Activated CD4-positive, alpha-beta T cell treated with anti-CD3 and anti-CD28 coated beads, Interleukin-2, amount 50 U/mL, for 1 hour (primary cell): Measurements from ENCODE around the gene ADGRF5.

Experiments
- DNase-seq: peaks from one replicate; pipeline ENCODE4 v3.0.0-alpha.2; 2020

The ADGRF5 gene

DNA sequence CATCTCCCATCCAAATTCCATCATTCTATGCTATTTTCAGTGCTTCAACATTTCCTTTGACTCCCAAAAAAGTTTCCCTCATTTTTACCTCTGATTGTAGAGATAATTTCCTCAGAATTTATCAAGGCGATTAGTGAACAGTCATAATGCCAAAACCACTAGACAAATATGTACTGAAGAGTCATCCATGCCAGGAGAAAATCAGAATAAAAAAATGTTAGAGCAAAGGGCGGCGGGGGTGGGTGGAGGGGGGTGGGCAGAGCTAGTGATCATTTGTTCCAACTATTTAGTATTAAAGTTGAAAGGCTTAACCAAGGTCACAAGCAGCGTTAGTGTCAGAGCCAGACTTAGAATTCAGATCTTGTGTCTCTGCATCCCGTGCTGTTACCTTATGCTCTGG lies 5.3 kb upstream of the ADGRF5 start:
- no peak for DNase-seq

DNA sequence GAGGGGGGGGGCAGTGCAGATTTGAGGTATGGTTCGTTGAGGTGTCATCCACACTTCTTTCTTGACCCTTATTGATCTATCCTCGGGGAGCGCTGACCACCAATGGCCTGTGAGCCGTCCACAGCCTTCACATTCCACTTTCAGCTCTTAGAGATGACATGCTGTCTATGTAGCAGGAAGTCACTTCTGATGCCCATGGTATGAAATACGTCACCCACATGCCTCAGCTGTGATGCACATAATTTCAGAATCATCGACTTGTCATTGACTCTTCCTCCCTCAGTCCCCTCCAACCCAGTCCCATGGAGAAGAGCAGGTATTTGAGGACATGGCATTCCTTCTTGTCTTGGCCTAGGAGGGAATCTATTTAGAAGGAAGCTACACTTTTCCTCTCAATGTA lies 4.7 kb upstream of the ADGRF5 start:
- no peak for DNase-seq

DNA sequence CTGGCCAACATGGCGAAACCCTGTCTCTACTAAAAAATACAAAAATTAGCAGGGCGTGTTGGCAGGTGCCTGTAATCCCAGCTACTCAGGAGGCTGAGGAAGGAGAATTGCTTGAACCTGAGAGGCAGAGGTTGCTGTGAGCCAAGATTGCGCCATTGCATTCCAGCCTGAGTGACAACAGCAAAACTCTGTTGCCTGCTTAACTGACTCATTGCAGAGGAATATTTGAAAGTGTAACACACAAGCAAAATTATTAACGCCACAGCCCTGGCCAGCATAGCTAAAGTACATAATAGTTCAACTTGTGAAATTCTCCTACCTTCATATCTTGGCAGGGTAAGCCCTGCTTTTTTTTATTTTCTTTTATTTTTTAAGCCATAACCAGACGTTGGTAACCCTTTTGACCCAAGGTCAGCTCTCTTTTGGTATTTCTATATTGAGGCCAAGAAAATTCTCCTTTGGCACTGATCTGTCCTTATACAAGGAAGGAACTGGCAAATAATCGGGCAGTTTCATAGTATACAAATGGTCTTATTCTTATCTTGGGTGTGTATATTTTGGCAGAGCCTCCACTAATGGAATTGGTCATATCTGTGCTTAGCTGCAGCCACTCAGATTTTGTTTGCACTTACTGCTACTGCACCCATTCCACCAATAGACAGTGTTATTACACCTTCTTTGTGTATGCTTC lies 4.0 kb upstream of the ADGRF5 start:
- DNase-seq: no peak

DNA sequence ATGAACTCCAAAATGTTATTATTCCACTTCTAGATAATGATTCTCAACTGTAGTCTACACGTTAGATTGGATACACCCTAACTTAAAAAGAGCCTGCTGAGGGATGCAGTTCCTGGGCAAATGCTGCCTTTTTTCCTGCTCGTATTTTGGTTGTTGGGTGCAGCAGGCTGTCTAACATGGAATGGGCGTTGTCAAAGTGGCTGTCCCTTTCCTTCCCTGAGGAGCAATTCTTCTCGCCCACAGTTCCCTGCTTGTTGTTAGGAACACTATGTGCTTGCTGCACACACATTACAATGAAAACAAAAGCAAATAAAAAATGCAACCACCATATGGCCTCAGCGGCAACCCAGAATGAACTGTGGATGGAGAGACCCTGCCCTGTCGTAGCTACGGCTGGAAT lies 1.7 kb upstream of the ADGRF5 start:
- no peak for DNase-seq

DNA sequence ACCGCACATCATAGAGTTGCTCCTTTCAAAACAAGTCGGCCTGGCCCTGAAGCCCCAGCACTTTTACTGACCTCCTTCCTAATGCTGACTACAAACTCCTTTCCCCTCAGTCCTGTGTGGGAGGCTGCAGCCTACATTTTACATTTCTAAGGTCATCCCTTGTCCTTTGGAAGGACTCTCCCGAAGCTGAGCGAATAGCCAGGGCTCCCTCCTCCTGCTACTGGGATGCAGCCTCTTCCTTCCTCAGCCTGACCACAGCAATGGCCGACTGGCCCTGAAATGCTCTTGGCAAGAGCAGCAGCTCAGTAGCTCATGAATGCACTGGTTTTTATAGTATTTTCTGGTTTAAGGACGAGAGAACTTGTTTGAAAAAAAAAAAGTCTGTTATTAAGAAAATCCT lies 679 bp downstream of the ADGRF5 start:
- DNase-seq: no peak

DNA sequence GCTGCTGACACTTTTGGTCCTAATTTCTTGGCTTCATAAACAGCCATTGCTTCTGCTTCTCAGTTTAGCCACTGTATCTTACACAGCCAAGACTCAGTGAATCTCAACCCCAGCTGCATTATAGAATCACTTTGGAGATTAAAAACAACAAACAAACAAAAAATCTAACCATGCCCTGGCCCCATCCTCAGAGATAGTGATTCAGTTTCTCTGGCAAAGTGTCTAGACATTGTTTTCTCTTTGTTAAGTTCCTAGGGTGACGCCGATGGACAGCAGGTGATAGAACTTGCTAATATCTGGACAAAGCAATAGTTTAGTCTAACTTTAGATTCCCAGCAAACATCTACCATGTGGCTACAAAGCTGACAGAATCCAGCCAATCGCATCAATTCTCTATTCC lies 2.9 kb downstream of the ADGRF5 start:
- DNase-seq: no peak

DNA sequence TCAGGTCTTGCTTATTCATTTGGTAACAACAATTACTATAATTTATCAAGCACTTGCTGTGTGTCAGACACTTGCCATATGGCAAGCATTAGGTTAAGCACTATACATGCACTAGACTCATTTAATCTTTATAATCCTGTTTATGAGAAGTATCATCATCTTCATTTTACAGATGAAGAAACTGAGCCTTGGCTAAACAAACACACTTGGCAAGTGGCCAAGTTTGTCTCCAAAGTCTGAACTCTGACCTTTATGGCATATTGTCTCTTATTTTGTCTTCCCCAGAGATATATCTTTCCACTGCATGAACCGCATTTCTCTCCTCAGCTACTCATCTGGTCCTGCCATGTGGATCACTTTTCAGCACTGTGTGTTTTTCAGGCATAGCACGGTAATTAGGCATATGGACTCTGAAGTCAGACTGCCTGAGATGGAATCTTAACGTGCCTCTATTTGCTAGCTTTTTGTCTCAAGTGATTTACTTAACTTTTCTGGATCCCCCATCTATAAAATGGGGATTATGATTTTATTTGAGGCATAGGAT lies 4.7 kb downstream of the ADGRF5 start:
- no peak for DNase-seq

DNA sequence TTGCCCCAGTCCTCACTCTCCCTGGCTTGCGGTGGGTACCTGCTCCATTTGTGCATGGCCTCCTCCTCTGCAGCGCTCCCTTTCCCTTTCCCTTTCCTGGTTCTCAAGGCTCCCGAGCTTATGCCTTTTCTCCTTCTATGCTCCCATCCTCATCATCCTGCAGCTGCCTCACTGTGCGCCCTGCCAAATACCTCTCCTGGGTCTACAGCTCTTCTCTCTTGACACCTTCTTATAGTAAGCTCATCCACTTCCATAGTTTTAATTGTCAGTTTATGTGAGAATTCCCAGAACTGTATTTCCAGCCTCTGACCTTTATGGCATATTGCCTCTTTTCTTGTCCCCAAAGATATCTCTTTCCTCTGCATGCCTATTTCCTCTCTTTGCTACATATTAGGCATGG lies 5.9 kb downstream of the ADGRF5 start:
- no peak for DNase-seq

DNA sequence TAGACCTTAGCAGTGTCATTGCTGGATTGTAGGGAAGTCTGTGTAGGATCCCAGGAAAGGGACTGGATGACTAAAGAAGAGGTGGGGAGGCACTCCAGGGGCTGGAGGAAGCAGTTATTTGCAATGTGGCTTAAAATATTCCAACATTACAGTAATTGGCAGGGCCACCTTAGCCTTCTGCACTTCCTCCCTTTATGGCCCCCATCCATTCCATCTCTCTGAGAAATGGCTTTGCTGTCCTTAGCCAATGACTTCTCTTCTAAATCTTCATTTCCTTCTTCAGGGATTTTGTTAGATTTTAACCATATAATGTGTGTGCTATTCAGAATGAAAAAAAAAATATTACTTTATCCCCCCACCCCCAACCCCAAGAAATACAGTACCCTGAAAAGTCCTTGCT lies 6.4 kb downstream of the ADGRF5 start:
- no peak for DNase-seq

DNA sequence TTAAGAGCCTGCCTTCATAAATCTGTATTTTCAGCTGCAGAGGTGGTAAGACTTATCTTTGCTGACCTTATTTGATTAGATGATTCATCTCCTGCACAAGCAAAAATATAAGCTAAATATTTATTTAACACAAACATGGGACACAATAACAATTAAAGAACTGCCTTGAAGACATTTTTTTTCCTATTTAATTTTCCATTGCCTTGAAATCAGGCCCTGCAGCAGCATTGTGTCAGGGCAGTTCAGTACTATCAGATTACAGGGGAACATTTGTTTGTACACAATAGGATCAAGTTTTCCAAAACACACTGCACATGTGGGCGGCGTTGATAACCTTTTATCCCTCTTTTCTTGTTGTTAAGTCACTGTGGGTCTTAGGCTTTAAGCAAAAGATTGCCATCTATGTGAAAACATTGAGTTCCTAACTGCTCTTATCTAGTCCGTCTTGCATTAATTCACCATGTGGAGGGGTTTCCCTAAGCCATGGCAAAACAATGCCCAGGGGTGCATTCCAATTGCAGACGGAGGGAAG lies 7.4 kb downstream of the ADGRF5 start:
- DNase-seq: no peak

DNA sequence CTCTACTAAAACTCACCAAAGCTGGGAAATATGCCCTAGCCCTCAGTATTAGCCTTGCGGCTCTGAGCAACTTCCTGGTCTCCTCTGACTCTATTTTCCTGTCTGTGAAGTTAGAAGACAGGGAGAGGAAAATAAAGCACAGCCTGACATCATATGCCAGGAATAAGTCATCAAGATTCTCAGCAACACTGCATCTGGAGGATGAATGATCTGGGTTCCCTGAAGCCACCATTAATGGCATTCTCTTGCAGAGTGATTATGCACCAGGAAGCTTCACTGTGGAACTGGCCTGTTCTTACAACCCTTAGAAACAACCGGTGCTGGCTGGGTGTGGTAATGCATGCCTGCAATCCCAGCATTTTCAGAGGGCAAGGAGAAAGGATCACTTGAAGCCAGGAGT lies 12.4 kb downstream of the ADGRF5 start:
- no peak for DNase-seq

DNA sequence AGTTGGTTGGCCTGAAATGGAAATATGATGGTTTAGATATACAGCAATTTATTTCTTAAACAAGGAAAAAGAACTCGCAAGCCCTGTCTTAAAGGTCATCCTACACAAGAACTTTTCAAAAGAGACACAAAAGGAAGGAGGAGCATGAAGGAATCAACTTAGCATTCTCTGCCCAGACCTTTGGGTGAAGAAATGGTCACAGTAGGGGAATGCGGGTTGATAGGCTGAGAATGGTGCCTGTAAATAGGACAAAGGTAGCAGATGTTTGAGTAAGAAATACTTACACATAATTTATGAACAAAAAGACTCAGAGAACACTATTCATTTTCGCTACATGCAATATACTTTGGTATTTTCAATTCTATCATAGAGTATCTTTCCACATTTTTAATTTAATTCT lies 15.0 kb downstream of the ADGRF5 start:
- no peak for DNase-seq

DNA sequence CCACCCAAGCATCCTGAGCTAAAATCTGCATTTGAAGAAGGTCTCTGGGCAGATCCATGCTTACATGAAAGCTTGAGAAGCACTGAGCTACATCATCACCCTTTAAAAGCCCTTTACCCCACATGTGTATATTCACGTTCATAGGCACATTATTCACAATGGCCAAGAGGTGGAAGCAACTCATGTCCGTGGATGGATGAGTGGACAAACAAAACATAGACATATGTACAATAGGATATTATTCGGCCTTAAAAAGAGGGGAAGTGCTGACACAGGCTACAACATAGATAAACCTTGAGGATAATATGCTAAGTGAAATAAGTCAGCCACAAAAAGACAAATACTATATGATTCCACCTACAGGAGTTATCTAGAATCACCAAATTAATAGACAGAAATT lies 17.6 kb downstream of the ADGRF5 start:
- no peak for DNase-seq

DNA sequence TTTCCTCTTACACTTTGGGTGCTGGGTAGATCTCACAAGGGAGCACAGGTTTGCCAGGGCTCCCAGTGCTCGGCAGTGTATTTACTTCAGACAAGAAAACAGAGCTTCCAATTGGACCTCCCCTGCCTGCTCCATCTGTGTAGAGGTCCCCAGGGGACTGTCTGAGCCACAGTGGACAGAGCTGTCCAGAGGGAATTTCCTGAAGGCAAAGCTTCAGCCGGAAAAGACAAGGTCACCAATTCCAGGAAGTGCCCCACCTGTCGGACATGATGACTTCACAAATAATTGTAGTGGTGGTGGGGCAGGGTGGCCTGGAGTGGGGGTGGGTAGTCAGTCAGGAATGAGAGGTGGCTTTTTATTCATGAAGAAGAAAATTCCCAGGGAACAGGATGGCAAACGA lies 18.6 kb downstream of the ADGRF5 start:
- DNase-seq: no peak

DNA sequence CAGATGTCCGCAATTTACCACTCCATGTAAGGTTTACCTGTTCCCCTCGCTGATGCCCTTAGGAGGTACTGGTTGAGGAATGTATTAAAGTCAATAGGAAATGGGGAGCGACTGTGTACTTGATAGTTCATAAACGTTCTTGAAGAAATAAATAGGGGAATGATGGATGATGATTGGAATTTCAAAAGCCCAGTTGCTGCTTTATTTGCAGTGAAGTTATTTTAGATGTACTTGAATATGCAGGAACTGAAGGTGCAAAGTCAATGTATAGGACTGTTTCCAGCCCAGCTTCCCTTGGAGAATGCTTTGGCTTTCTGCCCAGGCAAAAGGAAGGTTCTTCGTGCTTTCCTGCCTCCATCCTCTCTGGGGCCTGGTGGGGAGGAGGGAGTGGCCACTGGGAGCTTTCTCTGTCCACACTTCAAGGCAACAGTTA lies 19.8 kb downstream of the ADGRF5 start:
- no peak for DNase-seq

DNA sequence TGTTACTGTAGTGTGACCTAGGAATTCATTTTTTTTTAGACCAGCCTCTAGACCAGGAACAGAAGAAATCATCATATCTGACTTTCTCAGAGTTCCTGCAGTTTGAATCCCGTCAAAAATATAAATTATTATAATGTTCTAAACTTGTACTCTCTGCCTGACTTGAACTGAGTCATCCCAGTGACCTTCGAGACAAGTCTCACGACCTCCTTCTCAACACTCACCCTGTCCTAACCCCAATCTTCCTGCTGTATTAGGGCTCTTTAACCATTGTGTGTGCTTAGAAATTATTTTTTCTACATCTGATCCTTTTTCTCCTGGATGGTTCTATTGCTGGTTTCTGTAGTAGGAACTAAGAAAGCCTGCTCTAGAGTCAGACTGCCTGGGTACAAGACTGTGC lies 21.5 kb downstream of the ADGRF5 start:
- no peak for DNase-seq

DNA sequence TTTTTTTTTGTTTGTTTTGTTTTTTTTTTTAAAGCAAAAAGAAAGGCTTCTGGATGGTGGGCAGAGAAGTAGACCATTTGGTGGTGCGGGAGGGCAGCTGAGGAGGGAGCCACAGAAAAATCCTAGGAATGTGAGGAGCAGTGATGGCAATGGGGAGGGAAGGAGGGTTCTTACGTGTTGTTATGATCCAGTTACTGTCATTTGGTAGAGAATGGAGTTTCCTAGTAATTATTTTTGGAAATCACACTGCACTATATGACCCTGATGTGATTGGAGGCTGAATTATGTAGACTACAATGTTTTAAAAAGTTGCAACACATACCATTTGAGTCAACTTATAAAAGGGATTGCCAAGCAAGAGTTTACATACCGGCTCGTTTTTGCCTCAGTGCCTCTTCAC lies 22.1 kb downstream of the ADGRF5 start:
- no peak for DNase-seq

DNA sequence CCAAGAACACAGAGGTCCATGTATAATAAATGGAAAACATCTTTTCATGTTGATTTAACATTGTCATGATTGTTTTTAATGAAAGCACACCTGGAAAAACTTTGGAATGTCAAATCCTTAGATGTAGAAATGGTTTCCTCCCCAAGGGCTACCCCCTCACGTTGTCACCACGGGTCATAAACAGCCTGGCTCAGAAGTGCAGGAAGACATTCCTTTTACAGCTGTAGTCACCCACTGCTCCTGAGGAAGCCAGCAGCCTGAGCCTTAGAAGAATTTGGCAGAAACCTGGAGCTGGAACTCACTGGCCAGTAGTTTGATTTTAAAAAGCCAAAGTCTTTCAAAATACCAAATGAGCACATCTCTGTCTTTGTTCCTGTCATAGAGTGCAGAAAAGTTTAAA lies 23.7 kb downstream of the ADGRF5 start:
- DNase-seq: no peak

DNA sequence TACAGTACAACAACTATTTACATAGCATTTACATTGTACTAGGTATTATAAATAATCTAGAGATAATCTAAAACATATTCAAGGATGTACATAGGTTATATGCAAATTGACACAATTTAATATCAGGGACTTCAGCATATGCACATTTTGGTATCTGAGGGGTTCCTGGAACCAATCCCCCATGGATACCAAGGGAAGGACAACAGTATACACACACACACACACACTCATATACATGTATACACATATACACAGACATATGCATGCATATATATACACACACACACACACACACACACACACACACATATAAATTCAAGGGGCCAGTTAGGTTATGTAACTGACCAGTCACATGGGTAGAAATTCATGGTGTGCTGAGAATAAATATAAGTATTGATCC lies 24.9 kb downstream of the ADGRF5 start:
- DNase-seq: no peak

DNA sequence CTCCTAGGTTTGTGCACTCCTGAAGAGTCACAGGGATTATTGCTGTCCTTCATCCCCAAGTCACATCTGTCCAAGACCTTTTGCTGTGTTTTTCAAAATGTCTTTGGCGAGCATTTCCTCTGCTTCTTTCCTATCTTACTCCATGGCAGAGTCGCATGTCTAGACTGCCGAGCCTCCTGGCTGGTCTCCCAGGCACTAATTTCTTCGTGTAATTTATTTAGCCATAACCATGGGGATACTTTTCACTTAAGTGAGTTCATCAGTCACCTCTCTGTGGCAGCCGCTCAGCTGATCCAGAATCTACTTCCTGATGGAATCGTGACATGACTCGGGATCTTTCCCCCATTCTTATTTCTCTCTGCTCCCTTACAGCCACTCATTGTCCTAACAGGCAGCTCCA lies 25.8 kb downstream of the ADGRF5 start:
- DNase-seq: no peak

DNA sequence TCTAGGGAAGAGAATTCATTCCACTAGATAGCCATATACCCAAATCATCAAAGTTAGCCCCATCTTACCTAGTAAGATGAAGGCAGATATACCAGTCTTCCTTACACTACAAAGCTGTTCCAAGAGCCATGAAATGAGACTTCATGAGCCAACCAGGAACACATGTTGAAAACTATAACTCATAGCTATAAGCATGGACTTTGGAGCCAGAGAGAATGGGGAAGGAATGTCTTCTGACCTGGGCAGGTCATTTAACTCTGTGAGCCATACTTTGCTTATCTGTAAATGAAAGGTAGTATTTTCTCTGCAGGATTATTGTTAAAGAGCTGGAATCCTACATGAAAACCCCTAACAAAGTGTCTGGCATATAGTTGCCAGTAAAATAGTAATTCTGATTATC lies 27.3 kb downstream of the ADGRF5 start:
- DNase-seq: no peak

DNA sequence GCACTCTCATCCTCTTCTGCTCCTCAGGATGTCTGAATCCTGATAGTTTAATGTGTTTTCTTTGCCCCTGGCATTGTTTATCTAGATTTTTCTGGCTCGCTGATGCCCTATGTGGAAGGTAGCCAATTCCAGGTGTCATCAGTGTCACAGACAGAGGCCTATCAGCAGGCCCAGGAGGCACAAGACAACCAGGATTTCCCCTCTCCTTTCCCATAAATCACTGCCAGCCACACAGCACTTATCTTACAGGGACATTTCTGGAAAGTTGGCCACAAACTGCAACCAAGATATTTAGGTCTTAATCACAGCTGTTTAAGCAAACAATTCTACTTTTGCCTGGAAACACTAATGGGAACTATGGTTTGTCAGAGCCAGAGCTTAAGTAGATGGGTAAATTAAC lies 28.1 kb downstream of the ADGRF5 start:
- DNase-seq: no peak

DNA sequence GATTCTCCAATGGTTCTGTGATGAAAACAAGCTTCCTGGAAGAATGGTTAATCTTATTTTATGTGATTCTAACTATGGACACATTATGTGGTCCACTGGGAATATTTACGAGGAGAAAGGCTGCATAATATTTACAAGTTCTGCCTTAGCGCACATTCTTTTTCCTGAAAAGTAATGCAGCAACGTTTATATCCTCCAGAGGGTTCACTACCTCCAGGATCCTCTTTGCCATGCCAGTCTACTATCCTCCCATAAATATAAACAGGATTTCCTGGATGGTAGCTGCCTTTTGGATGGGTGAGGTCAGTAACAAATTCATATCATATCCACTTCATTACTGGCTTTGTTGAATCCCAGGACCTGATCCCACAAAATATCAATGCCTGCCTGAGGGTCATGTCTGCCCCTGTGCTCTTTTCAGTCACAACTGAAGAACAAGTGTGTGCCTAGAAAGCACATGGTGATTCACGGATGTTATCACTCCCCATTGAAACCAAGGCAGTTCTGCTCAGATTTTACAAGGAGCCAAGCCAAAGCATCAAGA lies 30.4 kb downstream of the ADGRF5 start:
- no peak for DNase-seq

DNA sequence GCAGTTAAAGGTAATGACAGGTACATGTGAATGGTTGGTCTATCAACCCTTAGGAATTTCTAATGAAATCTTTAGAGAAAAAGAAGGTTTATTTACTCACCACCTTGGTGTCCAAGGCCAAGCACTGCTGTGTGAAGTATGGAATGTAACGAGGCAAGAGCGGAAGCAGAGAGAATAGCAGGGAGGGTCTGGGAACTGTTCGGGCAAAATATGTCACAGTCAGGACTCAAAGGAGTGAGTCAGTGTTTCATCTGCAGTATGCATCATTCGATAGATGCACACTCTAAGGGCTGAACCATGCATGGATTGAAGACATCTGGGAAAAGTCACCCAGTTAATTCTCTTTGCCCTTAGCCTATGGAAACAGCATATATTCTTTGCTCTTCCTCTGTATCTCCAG lies 33.2 kb downstream of the ADGRF5 start:
- no peak for DNase-seq

DNA sequence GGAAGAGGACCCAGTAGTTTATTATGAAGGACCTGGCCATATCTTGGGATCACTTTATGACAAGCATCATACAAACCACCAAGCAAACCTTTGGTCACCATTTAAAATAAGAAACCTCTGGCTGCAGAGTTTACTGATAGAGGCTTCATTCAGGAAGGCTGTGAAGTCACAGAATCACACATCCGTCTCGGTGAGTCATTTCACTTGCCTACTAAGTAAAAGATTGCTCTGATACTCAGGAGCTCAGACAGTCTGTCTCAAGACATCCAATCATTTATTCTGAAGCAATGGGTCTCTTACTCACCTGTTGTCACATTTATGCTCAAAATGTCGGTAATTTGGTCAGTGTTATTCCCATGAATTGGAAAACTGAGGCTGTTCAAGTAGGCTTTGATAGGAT lies 33.7 kb downstream of the ADGRF5 start:
- no peak for DNase-seq
